IPS-20b (cell line): Measurements from ENCODE around the gene PAPOLB.
A peak's percentile ranks its signal among the peaks of the same experiment; 100 is the strongest.
"Not testable (repeated sequence)": the region's sequence is repeated elsewhere in the genome, so short reads cannot be mapped to it uniquely, and the experiment has no call there.

ENCODE experiments used
- H3K27ac ChIP-seq: one replicate; pipeline ENCODE4 v1.5.1; 2013; ENCODE audit warnings: low read length
- H3K27me3 ChIP-seq: 2 replicates; pipeline ENCODE4 v1.6.1; 2013; ENCODE audit warnings: mild to moderate bottlenecking, low read length, inconsistent platforms; ENCODE audit not compliant: insufficient read depth
- H3K36me3 ChIP-seq: 2 replicates; pipeline ENCODE4 v1.6.1; 2013; ENCODE audit warnings: low read depth, mild to moderate bottlenecking, inconsistent platforms, low read length, moderate library complexity; ENCODE audit not compliant: insufficient read depth
- H3K4me1 ChIP-seq: 2 replicates; pipeline ENCODE4 v1.6.1; 2013; ENCODE audit warnings: mild to moderate bottlenecking, control low read depth, inconsistent platforms, low read length, moderate library complexity; ENCODE audit not compliant: insufficient read depth
- H3K4me3 ChIP-seq: 2 replicates; pipeline ENCODE4 v1.5.1; 2013; ENCODE audit warnings: mild to moderate bottlenecking, low read length, inconsistent platforms
- H3K9ac ChIP-seq: 2 replicates; pipeline ENCODE4 v1.6.1; 2013; ENCODE audit warnings: low read depth, mild to moderate bottlenecking, inconsistent platforms, low read length, moderate library complexity
- H3K9me3 ChIP-seq: 2 replicates; pipeline ENCODE4 v1.6.1; 2013; ENCODE audit warnings: mild to moderate bottlenecking, low read depth, low read length, inconsistent platforms; ENCODE audit not compliant: insufficient read depth

The PAPOLB gene

GRCh38 chr7:4861673-4862072, at the start of gene PAPOLB:
TSS of gene PAPOLB (minus strand) at chr7:4862030. CDS start at chr7:4861810, 220 bp downstream.
- H3K9me3 ChIP-seq = peaks cover 10% of the 10 kb centered on the region; the same call in 1 of the 2 replicates
- H3K27me3 ChIP-seq = no peaks in the 10 kb centered on the region; the same call in 1 of the 2 replicates
- peak within 1 kb of the TSS; percentile 46 for H3K4me3 ChIP-seq
- no peaks in the 10 kb centered on the region for H3K36me3 ChIP-seq
- H3K27ac ChIP-seq = no peak within 1 kb of the TSS
- peak within 1 kb of the TSS; percentile 10; the same call in 1 of the 2 replicates for H3K9ac ChIP-seq
- no peaks in the 10 kb centered on the region for H3K4me1 ChIP-seq

- Histone ChIP-seq H3K9me3 (no peaks in the 10 kb centered on the region; the same call in 1 of the 2 replicates), H3K4me3 (no peak overlapping the region), H3K9ac (no peak overlapping the region), H3K27ac (no peak overlapping the region), H3K27me3 (no peaks in the 10 kb centered on the region), H3K4me1 (no peaks in the 10 kb centered on the region), H3K36me3 (no peaks in the 10 kb centered on the region)
Observed at GRCh38 chr7:4911111-4911828, 49.4 kb upstream of the PAPOLB start.

GRCh38 chr7:4906682-4907081, 44.9 kb upstream of the PAPOLB start:
- H3K9me3 ChIP-seq = no peaks in the 10 kb centered on the region; the same call in 1 of the 2 replicates
- no peaks in the 10 kb centered on the region for H3K36me3 ChIP-seq
- H3K9ac ChIP-seq = no peak overlapping the region
- no peaks in the 10 kb centered on the region for H3K4me1 ChIP-seq
- no peak overlapping the region for H3K27ac ChIP-seq
- peaks cover 7% of the 10 kb centered on the region; the same call in 1 of the 2 replicates for H3K27me3 ChIP-seq
- H3K4me3 ChIP-seq = no peak overlapping the region

- no peaks in the 10 kb centered on the region; the same call in 1 of the 2 replicates for H3K9me3 ChIP-seq
Observed at GRCh38 chr7:4905171-4905570, 43.3 kb upstream of the PAPOLB start.

GRCh38 chr7:4904346-4904745, 42.5 kb upstream of the PAPOLB start:
- Histone ChIP-seq H3K27ac (no peak overlapping the region), H3K9me3 (no peaks in the 10 kb centered on the region; the same call in 1 of the 2 replicates), H3K36me3 (no peaks in the 10 kb centered on the region), H3K4me3 (no peak overlapping the region), H3K9ac (no peak overlapping the region), H3K27me3 (peaks cover 7% of the 10 kb centered on the region; the same call in 1 of the 2 replicates), H3K4me1 (no peaks in the 10 kb centered on the region)

More at GRCh38 chr7:4905171-4905570, 43.3 kb upstream of the PAPOLB start:
- Histone ChIP-seq H3K9ac (no peak overlapping the region), H3K4me3 (no peak overlapping the region), H3K27me3 (peaks cover 7% of the 10 kb centered on the region; the same call in 1 of the 2 replicates), H3K36me3 (no peaks in the 10 kb centered on the region), H3K27ac (no peak overlapping the region), H3K4me1 (no peaks in the 10 kb centered on the region)

- Histone ChIP-seq H3K9me3 (no peaks in the 10 kb centered on the region), H3K27ac (no peak overlapping the region), H3K27me3 (no peaks in the 10 kb centered on the region), H3K36me3 (no peaks in the 10 kb centered on the region), H3K4me1 (no peaks in the 10 kb centered on the region), H3K4me3 (no peak overlapping the region), H3K9ac (no peak overlapping the region)
Observed at GRCh38 chr7:4895766-4896165, 33.9 kb upstream of the PAPOLB start.

- Histone ChIP-seq H3K9ac (no peak overlapping the region), H3K27ac (no peak overlapping the region), H3K4me3 (no peak overlapping the region), H3K9me3 (no peaks in the 10 kb centered on the region), H3K27me3 (no peaks in the 10 kb centered on the region), H3K4me1 (no peaks in the 10 kb centered on the region), H3K36me3 (no peaks in the 10 kb centered on the region)
Observed at GRCh38 chr7:4894482-4894881, 32.7 kb upstream of the PAPOLB start.

- no peaks in the 10 kb centered on the region for H3K27me3 ChIP-seq
- H3K27ac ChIP-seq = no peak overlapping the region
- H3K9ac ChIP-seq = no peak overlapping the region
- H3K4me1 ChIP-seq = no peaks in the 10 kb centered on the region
- no peaks in the 10 kb centered on the region for H3K9me3 ChIP-seq
- H3K36me3 ChIP-seq = no peaks in the 10 kb centered on the region
- H3K4me3 ChIP-seq = no peak overlapping the region
Observed at GRCh38 chr7:4893929-4894475, 32.2 kb upstream of the PAPOLB start.

- not testable (repeated sequence) for H3K27me3 ChIP-seq, H3K36me3 ChIP-seq, H3K4me3 ChIP-seq, H3K9ac ChIP-seq, H3K9me3 ChIP-seq, H3K4me1 ChIP-seq, H3K27ac ChIP-seq
Observed at GRCh38 chr7:4893188-4893587, 31.4 kb upstream of the PAPOLB start.

- not testable (repeated sequence) for H3K4me1 ChIP-seq, H3K4me3 ChIP-seq, H3K27me3 ChIP-seq, H3K27ac ChIP-seq, H3K9ac ChIP-seq, H3K9me3 ChIP-seq, H3K36me3 ChIP-seq
Observed at GRCh38 chr7:4891522-4891921, 29.7 kb upstream of the PAPOLB start.

GRCh38 chr7:4889682-4890081, 27.9 kb upstream of the PAPOLB start:
- no peaks in the 10 kb centered on the region for H3K9me3 ChIP-seq
- H3K36me3 ChIP-seq = no peaks in the 10 kb centered on the region
- H3K4me3 ChIP-seq = no peak overlapping the region
- H3K9ac ChIP-seq = no peak overlapping the region
- H3K27me3 ChIP-seq = no peaks in the 10 kb centered on the region
- H3K4me1 ChIP-seq = no peaks in the 10 kb centered on the region
- H3K27ac ChIP-seq = no peak overlapping the region

GRCh38 chr7:4888161-4888560, 26.3 kb upstream of the PAPOLB start:
- Histone ChIP-seq H3K36me3 (no peaks in the 10 kb centered on the region), H3K27ac (no peak overlapping the region), H3K4me3 (no peak overlapping the region), H3K27me3 (no peaks in the 10 kb centered on the region), H3K9me3 (no peaks in the 10 kb centered on the region), H3K4me1 (no peaks in the 10 kb centered on the region), H3K9ac (no peak overlapping the region)
